GM23338 (cell line): ENCODE data around the gene DOCK4. TPM values are rescaled to one million over a fixed set of nuclear protein-coding genes. Genes with fewer than 3 reads are reported as not detected.

Source experiments
- ATAC-seq: fragments of 200-7000 bp; cut with Tn5 transposase; 3 replicates; pipeline ENCODE4 v1.9.1; 2020
- DNase-seq: peaks from one replicate; pipeline ENCODE4 v3.0.0-alpha.2; 2015; ENCODE audit warnings: low spot score
- H2AFZ ChIP-seq: fragments of 200-600 bp; sonication (generic); 2 replicates; pipeline ENCODE4 v1.8.0; 2016; ENCODE audit warnings: antibody characterized with exemption, mild to moderate bottlenecking, moderate library complexity
- H3F3A ChIP-seq: fragments of 200-600 bp; sonication (generic); replicated peaks from 2 replicates; pipeline ENCODE4 v1.8.0; 2017; ENCODE audit warnings: antibody characterized with exemption, mixed run types, low read depth
- H3K27ac ChIP-seq: fragments of 200-600 bp; sonication (generic); 2 replicates; pipeline ENCODE4 v1.6.1; 2016; ENCODE audit warnings: low read depth
- H3K27me3 ChIP-seq: fragments of 200-600 bp; sonication (generic); 2 replicates; pipeline ENCODE4 v1.8.0; 2016; ENCODE audit warnings: mild to moderate bottlenecking, mixed run types, moderate library complexity; ENCODE audit not compliant: insufficient read depth
- H3K36me3 ChIP-seq: fragments of 200-600 bp; sonication (generic); 2 replicates; pipeline ENCODE4 v1.8.0; 2016; ENCODE audit warnings: mild to moderate bottlenecking; ENCODE audit not compliant: insufficient read depth
- H3K4me1 ChIP-seq: fragments of 200-600 bp; sonication (generic); 2 replicates; pipeline ENCODE4 v1.8.0; 2016; ENCODE audit warnings: mild to moderate bottlenecking, moderate library complexity; ENCODE audit not compliant: insufficient read depth
- H3K4me2 ChIP-seq: fragments of 200-600 bp; sonication (generic); 2 replicates; pipeline ENCODE4 v1.7.1; 2017; ENCODE audit warnings: mixed run types
- H3K4me3 ChIP-seq: fragments of 200-600 bp; sonication (generic); 2 replicates; pipeline ENCODE4 v1.6.1; 2016; ENCODE audit warnings: mixed run types
- H3K79me2 ChIP-seq: fragments of 200-600 bp; sonication (generic); replicated peaks from 2 replicates; pipeline ENCODE4 v1.8.0; 2017; ENCODE audit warnings: mild to moderate bottlenecking; ENCODE audit not compliant: insufficient read depth
- H3K9me2 ChIP-seq: fragments of 200-600 bp; sonication (generic); 2 replicates; pipeline ENCODE4 v1.8.0; 2017; ENCODE audit not compliant: insufficient read depth
- H4K20me1 ChIP-seq: fragments of 200-600 bp; sonication (generic); replicated peaks from 2 replicates; pipeline ENCODE4 v1.8.0; 2017; ENCODE audit warnings: mild to moderate bottlenecking; ENCODE audit not compliant: insufficient read depth
- H3K27ac Mint-ChIP-seq: 2 replicates; pipeline ENCODE4 v1.8.0; 2020; ENCODE audit warnings: inconsistent platforms, mild to moderate bottlenecking, moderate library complexity, mixed read lengths
- H3K27me3 Mint-ChIP-seq: 3 replicates; pipeline ENCODE4 v1.8.0; 2022; ENCODE audit warnings: low read depth, mild to moderate bottlenecking, moderate library complexity, mixed read lengths, inconsistent platforms; ENCODE audit not compliant: insufficient read depth, poor library complexity
- H3K36me3 Mint-ChIP-seq: 3 replicates; pipeline ENCODE4 v1.8.0; 2021; ENCODE audit warnings: low read depth, mild to moderate bottlenecking, inconsistent platforms, moderate library complexity, mixed read lengths
- H3K4me1 Mint-ChIP-seq: 3 replicates; pipeline ENCODE4 v1.8.0; 2020; ENCODE audit warnings: mild to moderate bottlenecking, inconsistent platforms, mixed read lengths
- H3K4me3 Mint-ChIP-seq: 3 replicates; pipeline ENCODE4 v1.8.0; 2021; ENCODE audit warnings: moderate library complexity, mild to moderate bottlenecking, inconsistent platforms, mixed read lengths
- H3K9me3 Mint-ChIP-seq: 3 replicates; pipeline ENCODE4 v1.8.0; 2020; ENCODE audit warnings: moderate library complexity, mild to moderate bottlenecking, inconsistent platforms, mixed read lengths
- CREB1 ChIP-seq: fragments of 250-450 bp; sonication (Bioruptor Pico); IDR thresholded peaks from 2 replicates; pipeline ENCODE4 v1.5.0; 2020; ENCODE audit warnings: low read depth, mild to moderate bottlenecking, moderate library complexity
- CTCF ChIP-seq, 2 experiments: fragments of 200-600 bp in 1 of 2; sonication (generic) in 1 of 2; conservative IDR thresholded peaks; 2 replicates each; pipeline versions ENCODE4 v1.5.1 to v1.6.1; 2016 to 2017; ENCODE audit warnings: antibody characterized with exemption in 2 of 2, low read depth in 2 of 2, mild to moderate bottlenecking in 2 of 2, moderate library complexity in 1 of 2
- JUNB ChIP-seq: IDR thresholded peaks from one replicate; pipeline ENCODE4 v1.6.1; 2016; ENCODE audit warnings: antibody characterized with exemption; ENCODE audit not compliant: unreplicated experiment
- NANOG ChIP-seq: IDR thresholded peaks from 2 replicates; pipeline ENCODE4 v1.6.1; 2016; ENCODE audit warnings: antibody characterized with exemption, borderline replicate concordance
- REST ChIP-seq: IDR thresholded peaks from one replicate; pipeline ENCODE4 v1.6.1; 2018; ENCODE audit warnings: antibody characterized with exemption; ENCODE audit not compliant: unreplicated experiment
- STAT1 ChIP-seq: IDR thresholded peaks from one replicate; pipeline ENCODE4 v1.6.1; 2016; ENCODE audit warnings: antibody characterized with exemption; ENCODE audit not compliant: unreplicated experiment
- ZNF114 ChIP-seq: fragments of 250-450 bp; sonication (Bioruptor Pico); IDR thresholded peaks from 2 replicates; pipeline ENCODE4 v1.5.0; 2020; ENCODE audit warnings: mild to moderate bottlenecking, moderate library complexity
- ZNF331 ChIP-seq: fragments of 250-450 bp; sonication (Bioruptor Pico); IDR thresholded peaks from 2 replicates; pipeline ENCODE4 v1.5.0; 2020; ENCODE audit warnings: low read depth, mild to moderate bottlenecking, moderate library complexity
- ZNF462 ChIP-seq: fragments of 250-450 bp; sonication (Bioruptor Pico); IDR thresholded peaks from 2 replicates; pipeline ENCODE4 v1.5.0; 2020; ENCODE audit warnings: mild to moderate bottlenecking, moderate library complexity
- polyA plus RNA-seq: library from polyadenylated mRNA; unstranded; fragments of >200 nt; fragmentation: Nextera tagmentation; extraction: Ambion mirVana; gene quantifications from 2 replicates; pipeline ENCODE4 v1.2.1, GENCODE V29; 2016
- total RNA-seq: library from RNA; depleted of rRNA; stranded (reverse); fragments of >200 nt; shearing (Covaris generic); gene quantifications from 2 replicates; pipeline ENCODE4 v1.2.3, GENCODE V29; 2014

Gene DOCK4
- total and polyA plus RNA-seq, 2 experiments from 2014 or later, result 6.3 to 33.8 TPM

GRCh38 chr7:112212571-112212970, 6.4 kb upstream of the DOCK4 start:
- Histone ChIP-seq H3K79me2 (peaks cover 98% of the 10 kb centered on the region), H3K4me2 (no peak overlapping the region), H3K9me2 (no peaks in the 10 kb centered on the region), H3F3A (no peaks in the 10 kb centered on the region), H3K4me1 (peaks cover 58% of the 10 kb centered on the region), H3K27me3 (no peaks in the 10 kb centered on the region), H3K36me3 (no peaks in the 10 kb centered on the region), H4K20me1 (peaks cover 30% of the 10 kb centered on the region), H3K27ac (no peak overlapping the region), H2AFZ (no peak overlapping the region), H3K4me3 (no peak overlapping the region)
- no peak overlapping the region for H3K4me3 Mint-ChIP-seq
- peaks cover 61% of the 10 kb centered on the region for H3K4me1 Mint-ChIP-seq
- ATAC-seq (no peak), DNase-seq (no peak)
- H3K27me3 Mint-ChIP-seq, result peaks cover 5% of the 10 kb centered on the region
- H3K27ac Mint-ChIP-seq, result no peak overlapping the region
- no peaks in the 10 kb centered on the region for H3K9me3 Mint-ChIP-seq
- H3K36me3 Mint-ChIP-seq, result no peaks in the 10 kb centered on the region
- TF ChIP-seq NANOG (no peak), JUNB (no peak), ZNF462 (no peak), CREB1 (CRISPR knock-in tag) (no peak)

GRCh38 chr7:112211348-112211907, 5.2 kb upstream of the DOCK4 start:
- H2AFZ ChIP-seq, result no peak overlapping the region
- no peaks in the 10 kb centered on the region for H3K27me3 ChIP-seq
- Mint-ChIP-seq H3K27ac (no peak overlapping the region), H3K9me3 (no peaks in the 10 kb centered on the region; the same call in 2 of the 3 replicates), H3K36me3 (no peaks in the 10 kb centered on the region; the same call in 2 of the 3 replicates), H3K4me1 (peaks cover 55% of the 10 kb centered on the region), H3K4me3 (no peak overlapping the region), H3K27me3 (peaks cover 2% of the 10 kb centered on the region)
- H3K79me2 ChIP-seq, result peaks cover 94% of the 10 kb centered on the region
- ATAC-seq, result no peak
- H3K9me2 ChIP-seq, result no peaks in the 10 kb centered on the region
- peaks cover 26% of the 10 kb centered on the region for H4K20me1 ChIP-seq
- no peak overlapping the region for H3K4me2 ChIP-seq
- H3K4me3 ChIP-seq, result no peak overlapping the region
- no peak for DNase-seq
- H3K4me1 ChIP-seq, result peaks cover 49% of the 10 kb centered on the region
- no peak overlapping the region for H3K27ac ChIP-seq
- no peaks in the 10 kb centered on the region for H3F3A ChIP-seq
- no peaks in the 10 kb centered on the region for H3K36me3 ChIP-seq
- no peak for TF ChIP-seq CREB1 (CRISPR knock-in tag)
- no peak for TF ChIP-seq ZNF114 (CRISPR knock-in tag)
- TF ChIP-seq NANOG, result no peak
- no peak for TF ChIP-seq REST
- TF ChIP-seq CTCF (conservative IDR thresholded peaks at IDR 0.05; ENCODE audit: low read depth in 2 of 2), result no peak
- TF ChIP-seq JUNB, result no peak
- TF ChIP-seq STAT1, result no peak
- TF ChIP-seq ZNF331 (CRISPR knock-in tag), result no peak
